Stimulated activated CD8-positive, alpha-beta memory T cell treated with anti-CD3 and anti-CD28 coated beads, Interleukin-4, amount 100 ng/mL, for 4 hours (primary cell): Measurements from ENCODE around the gene MAGIX.
"Not testable (repeated sequence)": the region's sequence is repeated elsewhere in the genome, so short reads cannot be mapped to it uniquely, and the experiment has no call there.

Source experiments
- DNase-seq, 2 donors: peaks; one replicate each; pipeline ENCODE4 v3.0.0-alpha.2; 2020; ENCODE audit warnings: low read depth in 2 of 2, low spot score in 1 of 2

The MAGIX gene

DNA sequence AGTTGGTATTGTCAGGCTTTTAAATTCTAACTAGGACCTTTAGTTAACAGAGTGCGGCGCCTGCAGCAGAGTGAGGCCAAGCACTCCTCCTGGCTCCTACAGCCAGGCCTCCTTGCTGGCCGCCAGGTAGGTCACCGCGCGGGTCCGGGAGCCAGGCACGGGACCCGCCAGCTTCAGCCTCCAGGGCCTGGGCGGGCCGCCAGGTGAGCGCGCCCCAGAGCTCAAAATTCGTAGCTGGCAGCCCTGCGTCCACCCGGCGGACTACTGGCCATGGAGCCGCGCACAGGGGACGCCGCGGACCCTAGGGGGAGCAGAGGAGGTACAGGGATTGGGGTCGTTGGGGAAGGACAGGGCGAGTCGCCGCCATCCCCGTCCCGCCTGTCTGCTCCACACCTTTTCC, at the start of gene MAGIX:
MAGIX (plus strand) TSS at position 139 of the 400 bp plus-strand sequence; CDS start at position 271, 132 bp downstream.
- no peak for DNase-seq

DNA sequence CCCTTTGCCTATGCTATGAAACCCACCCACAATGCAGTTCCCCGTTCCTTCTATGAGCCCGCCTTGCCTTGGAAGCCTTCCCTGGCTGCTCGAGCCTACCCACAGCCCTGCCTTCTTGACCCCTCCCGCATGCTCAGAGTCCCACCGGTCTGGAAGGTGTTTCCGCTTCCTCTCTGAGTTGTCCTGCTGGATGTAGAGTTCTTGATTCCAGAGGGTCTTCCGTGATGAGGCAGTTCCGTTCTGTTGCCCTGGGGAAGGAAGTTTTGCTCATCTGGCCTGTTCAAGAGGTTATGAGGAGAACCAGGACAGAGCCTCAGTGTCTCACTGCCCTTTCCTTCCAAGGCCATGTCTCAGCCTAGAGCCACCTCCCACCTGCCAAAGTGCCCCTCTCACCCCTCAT, 46.5 kb upstream of the MAGIX start:
- no peak for DNase-seq

DNA sequence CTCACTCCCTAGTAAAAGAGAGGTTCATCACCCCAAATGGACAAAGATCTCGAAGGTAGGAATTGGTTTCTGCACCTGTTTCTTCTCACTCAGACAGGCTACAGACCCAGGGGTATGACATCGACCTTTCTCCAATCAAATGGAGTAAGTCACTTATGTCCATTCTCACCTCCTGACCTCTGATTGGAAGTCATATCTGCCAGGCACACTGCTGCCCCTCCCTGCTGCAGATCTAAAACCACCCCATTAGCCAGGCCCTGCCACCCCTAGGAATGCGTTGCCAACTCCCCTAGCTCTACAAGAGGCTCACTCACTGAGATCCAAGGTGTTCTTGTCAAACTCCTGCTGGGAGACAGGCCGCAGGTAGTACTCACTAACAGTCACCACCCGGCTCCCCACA, 45.8 kb upstream of the MAGIX start:
- DNase-seq, result no peak

GRCh38 chrX:49117581-49117980, 45.0 kb upstream of the MAGIX start:
- no peak for DNase-seq

- DNase-seq, result no peak
These were observed 42.5 kb upstream of the MAGIX start for GRCh38 chrX:49120091-49120490.

- DNase-seq, result no peak
These were observed 40.1 kb upstream of the MAGIX start for GRCh38 chrX:49122499-49122898.

DNA sequence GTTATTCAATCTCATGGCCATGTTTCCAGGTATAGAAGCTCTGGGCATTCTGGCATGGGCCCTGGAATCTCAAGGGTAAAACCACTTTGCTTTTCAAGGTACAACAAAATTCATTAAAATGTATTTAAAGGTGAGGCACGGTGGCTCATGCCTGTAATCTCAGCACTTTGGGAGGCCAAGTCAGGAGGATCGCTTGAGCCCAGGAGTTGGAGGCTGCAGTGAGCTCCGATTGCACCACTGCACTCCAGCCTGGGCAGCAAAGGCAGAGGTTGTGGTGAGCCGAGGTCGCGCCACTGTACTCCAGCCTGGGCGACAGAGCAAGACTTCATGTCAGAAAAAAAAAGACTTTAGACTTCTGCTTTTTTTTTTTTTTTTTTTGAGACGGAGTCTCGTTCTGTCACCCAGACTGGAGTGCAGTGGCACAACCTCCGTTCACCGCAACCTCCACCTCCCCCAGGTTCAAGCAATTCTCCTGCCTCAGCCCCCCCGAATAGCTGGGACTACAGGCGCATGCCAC, 34.8 kb upstream of the MAGIX start:
- not testable (repeated sequence) for DNase-seq

- no peak for DNase-seq
These were observed 33.1 kb upstream of the MAGIX start for GRCh38 chrX:49129427-49129826.

GRCh38 chrX:49132275-49132674, 30.3 kb upstream of the MAGIX start:
- DNase-seq, result not testable (repeated sequence)

DNA sequence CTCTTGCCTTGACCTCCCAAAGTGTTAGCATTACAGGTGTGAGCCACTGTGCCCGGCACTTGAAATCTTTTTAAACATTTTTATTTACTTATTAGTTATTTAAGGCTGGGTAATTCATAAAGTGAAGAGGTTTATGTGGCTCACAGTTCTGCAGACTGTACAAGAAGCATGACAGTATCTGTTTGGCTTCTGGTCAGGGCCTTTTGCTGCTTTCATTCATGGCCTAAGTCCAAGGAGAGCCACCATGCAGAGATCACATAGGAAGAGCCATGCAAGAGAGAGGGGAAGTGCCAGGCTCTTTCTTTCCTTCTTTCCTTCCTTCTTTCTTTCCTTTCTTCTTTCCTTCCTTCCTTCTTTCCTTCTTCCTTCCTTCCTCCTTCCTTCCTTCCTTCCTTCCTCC, 28.8 kb upstream of the MAGIX start:
- DNase-seq, result no peak

GRCh38 chrX:49137492-49137891, 25.1 kb upstream of the MAGIX start:
- DNase-seq, result no peak

GRCh38 chrX:49139713-49140112, 22.8 kb upstream of the MAGIX start:
- no peak for DNase-seq

DNA sequence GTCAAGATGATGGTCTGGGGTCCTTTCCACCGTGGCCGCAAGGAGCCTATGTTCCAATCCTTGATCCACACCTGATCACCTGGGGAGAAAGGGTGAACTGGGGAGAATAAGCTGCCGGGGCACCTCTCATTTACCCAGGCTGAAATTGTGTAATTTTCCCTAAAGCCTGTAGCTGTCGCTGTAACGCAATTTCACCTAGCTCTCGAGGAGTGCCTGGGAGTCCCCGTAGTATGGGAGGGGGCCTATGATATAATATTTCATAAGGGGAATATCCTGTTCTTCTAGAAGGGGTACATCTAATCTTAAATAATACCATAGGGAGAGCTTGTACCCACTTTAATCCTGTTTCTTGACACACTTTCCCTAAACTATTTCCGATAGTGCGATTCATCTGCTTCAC, 20.3 kb upstream of the MAGIX start:
- DNase-seq, result not testable (repeated sequence)

DNA sequence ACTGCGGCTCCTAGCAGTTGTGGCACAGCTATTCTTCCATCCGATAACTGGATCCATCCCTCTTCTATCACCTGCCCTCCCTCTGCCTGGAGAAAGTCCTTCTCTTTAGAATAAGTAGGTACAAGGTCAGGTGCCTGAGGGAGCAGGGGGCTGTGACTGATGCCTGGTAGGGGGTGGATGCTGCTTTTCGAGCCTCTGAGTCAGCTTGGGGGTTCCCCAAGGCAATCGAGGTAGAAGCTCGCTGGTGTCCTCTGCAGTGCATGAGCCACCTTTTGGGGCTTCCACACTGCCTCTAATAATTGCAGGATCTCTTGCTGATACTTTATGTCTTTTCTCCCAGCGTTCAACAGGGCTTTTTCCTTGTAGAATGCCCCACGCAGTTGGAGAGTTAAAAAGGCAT, 19.4 kb upstream of the MAGIX start:
- not testable (repeated sequence) for DNase-seq

- no peak for DNase-seq
These were observed 15.3 kb upstream of the MAGIX start for GRCh38 chrX:49147282-49147681.

DNA sequence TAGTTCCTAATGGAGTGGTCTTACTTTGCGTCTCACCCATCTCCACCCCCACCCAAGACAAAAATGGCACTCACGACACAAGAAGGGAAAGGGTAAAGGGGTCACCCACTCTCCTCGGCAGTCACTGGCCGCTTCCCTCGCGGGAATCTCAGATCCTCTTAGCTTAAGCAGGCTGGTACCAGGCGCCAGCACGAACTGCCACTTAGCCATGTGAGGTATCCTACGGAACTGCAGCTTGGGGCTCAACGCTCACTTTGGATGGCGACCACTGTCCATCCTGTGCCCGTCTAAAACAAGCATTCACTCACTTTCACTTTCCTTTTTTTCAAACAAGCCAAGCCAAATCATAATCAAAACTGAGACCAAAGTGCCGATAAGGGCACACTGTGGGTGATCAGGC, 14.6 kb upstream of the MAGIX start:
- no peak for DNase-seq

- DNase-seq, result not testable (repeated sequence)
These were observed 14.0 kb upstream of the MAGIX start for GRCh38 chrX:49148390-49149100.

- not testable (repeated sequence) for DNase-seq
These were observed 13.3 kb upstream of the MAGIX start for GRCh38 chrX:49149291-49149690.

GRCh38 chrX:49153467-49153866, 9.1 kb upstream of the MAGIX start:
- DNase-seq, result no peak

DNA sequence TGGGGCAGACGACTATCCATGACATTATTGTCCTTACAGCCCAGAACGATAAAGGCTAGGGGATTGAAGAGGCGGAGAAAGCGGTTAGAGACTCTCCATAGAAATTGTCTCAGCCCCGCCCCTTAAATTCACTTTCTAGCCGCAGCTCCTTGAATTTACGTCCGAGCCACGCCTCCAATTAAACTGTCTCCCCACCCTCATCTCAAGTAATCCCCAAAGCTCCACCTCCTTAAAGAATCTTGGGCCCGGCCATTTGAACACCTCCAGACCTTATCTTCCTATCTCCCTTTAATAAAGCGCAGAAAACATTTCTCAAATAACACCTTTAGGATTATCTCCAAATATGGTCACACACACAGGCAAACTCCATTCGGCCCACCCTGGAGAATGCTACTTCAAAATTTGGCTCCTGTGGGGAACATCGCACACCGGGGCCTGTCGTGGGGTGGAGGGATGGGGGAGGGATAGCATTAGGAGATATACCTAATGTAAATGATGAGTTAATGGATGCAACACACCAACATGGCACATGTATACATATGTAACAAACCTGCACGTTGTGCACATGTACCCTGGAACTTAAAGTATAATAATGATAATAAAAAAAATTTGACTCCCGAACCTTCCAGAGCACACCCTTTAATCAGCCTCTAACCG, 7.2 kb upstream of the MAGIX start:
- no peak for DNase-seq

DNA sequence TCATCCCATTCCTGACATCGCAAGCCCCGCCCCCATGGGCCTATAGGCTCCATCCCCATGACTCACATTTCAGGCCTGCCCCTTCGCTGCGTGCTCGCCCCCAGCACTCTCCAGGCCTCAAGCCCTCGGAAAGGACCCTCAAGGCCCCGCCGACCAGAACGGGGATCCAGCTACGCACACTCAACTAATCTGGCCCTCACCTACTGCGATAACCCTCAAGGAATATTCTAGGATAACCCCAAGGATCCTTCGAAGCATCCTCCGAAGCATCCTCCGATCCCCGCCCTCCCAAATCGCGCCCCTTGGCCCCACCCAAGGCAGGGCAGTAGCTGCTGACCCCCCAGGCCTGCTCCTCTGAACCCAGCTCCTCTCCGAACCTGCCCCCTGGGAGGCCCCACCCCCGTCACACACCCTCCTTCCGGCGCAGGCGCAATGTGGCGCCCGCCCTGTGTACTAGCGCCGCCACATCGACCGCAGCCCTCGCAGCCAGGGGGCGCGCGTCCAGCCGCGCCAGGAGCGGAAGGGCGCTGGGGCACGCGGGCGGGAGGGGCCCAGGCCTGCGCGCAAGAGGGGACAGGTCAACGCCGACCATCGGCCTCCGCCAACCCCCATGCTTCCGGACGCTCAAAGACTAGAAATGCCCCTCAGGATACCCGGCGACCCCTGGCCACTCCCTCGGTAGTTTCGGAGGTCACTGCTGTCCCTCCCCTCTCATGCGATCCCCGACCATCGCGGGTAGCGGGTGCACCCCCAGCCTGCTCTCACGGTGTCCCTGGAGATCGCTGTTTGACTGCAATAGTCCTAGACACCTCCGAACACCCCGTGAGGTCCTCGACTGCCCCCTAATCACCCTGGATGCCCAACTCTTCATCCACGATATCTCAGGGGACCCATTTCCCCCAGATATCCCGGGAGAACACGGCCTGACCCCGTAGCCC, 6.4 kb upstream of the MAGIX start:
- DNase-seq, result peak; percentile 58 to 70
